A673 (cell line): ENCODE data around the gene PBX4. TPM values are rescaled to one million over a fixed set of nuclear protein-coding genes. Genes with fewer than 3 reads are reported as not detected.
A peak's percentile ranks its signal among the peaks of the same experiment; 100 is the strongest.

Source experiments
- BruUV-seq: library from RNA; stranded (reverse); fragments of 400-500 nt; replicated peaks from 2 replicates; lab custom pipeline; 2021; lab: Mats Ljungman, UMichigan
- CTCF ChIA-PET: fragments of 300-600 bp; sonication (Branson Sonifier 250); formaldehyde crosslinking; loops from one replicate; lab custom pipeline; 2022; ENCODE audit warnings: antibody characterized with exemption; lab: Charles Lee
- POLR2A ChIA-PET: fragments of 300-600 bp; sonication (Branson Sonifier 250); formaldehyde crosslinking; loops from one replicate; lab custom pipeline; 2022; ENCODE audit warnings: antibody characterized with exemption; ENCODE audit not compliant: low non-redundant PET; lab: Charles Lee
- DNase-seq: peaks from one replicate; pipeline ENCODE4 v3.0.0-alpha.2; 2015; ENCODE audit warnings: low spot score
- H3K27ac ChIP-seq: fragments of 200-600 bp; sonication (generic); 2 replicates; pipeline ENCODE4 v1.5.1; 2016; ENCODE audit warnings: mixed run types, low read depth, mild to moderate bottlenecking, mixed read lengths, antibody characterized with exemption, low read length; ENCODE audit not compliant: poor library complexity, severe bottlenecking
- H3K27me3 ChIP-seq: fragments of 200-600 bp; sonication (generic); replicated peaks from 2 replicates; pipeline ENCODE4 v1.6.1; 2017; ENCODE audit warnings: mixed run types, low read depth, mild to moderate bottlenecking, mixed read lengths, antibody characterized with exemption, low read length; ENCODE audit not compliant: insufficient read depth, poor library complexity
- H3K36me3 ChIP-seq: fragments of 200-600 bp; sonication (generic); 2 replicates; pipeline ENCODE4 v1.6.1; 2016; ENCODE audit warnings: mixed run types, mild to moderate bottlenecking, mixed read lengths, antibody characterized with exemption, low read length; ENCODE audit not compliant: insufficient read depth, poor library complexity, severe bottlenecking
- H3K4me1 ChIP-seq: fragments of 200-600 bp; sonication (generic); 2 replicates; pipeline ENCODE4 v1.6.1; 2017; ENCODE audit warnings: mixed run types, mild to moderate bottlenecking, mixed read lengths, antibody characterized with exemption, low read length; ENCODE audit not compliant: insufficient read depth, poor library complexity, severe bottlenecking
- H3K4me3 ChIP-seq: fragments of 200-600 bp; sonication (generic); 2 replicates; pipeline ENCODE4 v1.5.1; 2016; ENCODE audit warnings: low read depth, mixed run types, mild to moderate bottlenecking, mixed read lengths, low read length; ENCODE audit not compliant: poor library complexity, severe bottlenecking
- H3K9me3 ChIP-seq: fragments of 200-600 bp; sonication (generic); 2 replicates; pipeline ENCODE4 v1.6.1; 2016; ENCODE audit warnings: mixed run types, low read depth, mild to moderate bottlenecking, mixed read lengths, antibody characterized with exemption, low read length; ENCODE audit not compliant: poor library complexity, severe bottlenecking
- CTCF ChIP-seq: fragments of 300-800, 200-600 bp; sonication (generic); conservative IDR thresholded peaks from 2 replicates; pipeline ENCODE4 v1.5.1; 2017; ENCODE audit warnings: low read depth, mild to moderate bottlenecking, antibody characterized with exemption, low read length, moderate library complexity, mixed read lengths
- EZH2 ChIP-seq: fragments of 200-600 bp; sonication (generic); IDR thresholded peaks from 2 replicates; pipeline ENCODE4 v1.6.1; 2017; ENCODE audit warnings: borderline replicate concordance, low read depth, mild to moderate bottlenecking, mixed read lengths, antibody characterized with exemption, low read length; ENCODE audit not compliant: poor library complexity, severe bottlenecking
- intact Hi-C: fragments of 100-400 bp; cut with micrococcal nuclease; formaldehyde crosslinking; loops from one replicate; pipeline ENCODE4 v1.10.0; 2022; ENCODE audit not compliant: unreplicated experiment
- total RNA-seq: library from RNA; stranded (reverse); gene quantifications from 2 replicates; pipeline ENCODE4 v1.2.3, GENCODE V29; 2021

The PBX4 gene
- total RNA-seq, 1 experiment from 2014 or later: 3.1 TPM

- CTCF ChIA-PET: interaction anchor here (0.5 kb wide), 1 partner anchor 14 kb away, joined by 8 read pairs; no protein-coding TSS in a partner anchor
- TF ChIP-seq CTCF (no peak), EZH2 (no peak)
- Histone ChIP-seq H3K9me3 (no peaks in the 10 kb centered on the region), H3K4me1 (peaks cover 17% of the 10 kb centered on the region), H3K27me3 (no peaks in the 10 kb centered on the region), H3K4me3 (peak overlapping the region; percentile 80), H3K36me3 (no peaks in the 10 kb centered on the region), H3K27ac (peak overlapping the region; percentile 65)
- intact Hi-C loops: no loop called here
- POLR2A ChIA-PET: no interaction called here
- BruUV-seq: no TSS peak
- no peak for DNase-seq
These were observed 8.3 kb upstream of the PBX4 start for GRCh38 chr19:19626516-19627472.

GRCh38 chr19:19624032-19624570, 5.6 kb upstream of the PBX4 start:
- DNase-seq: no peak
- Histone ChIP-seq H3K27me3 (no peaks in the 10 kb centered on the region), H3K27ac (no peak overlapping the region), H3K36me3 (no peaks in the 10 kb centered on the region), H3K4me1 (peaks cover 21% of the 10 kb centered on the region), H3K9me3 (no peaks in the 10 kb centered on the region), H3K4me3 (no peak overlapping the region)
- TF ChIP-seq EZH2 (no peak), CTCF (no peak)
- intact Hi-C loops: no loop called here
- CTCF ChIA-PET: no interaction called here
- POLR2A ChIA-PET: no interaction called here
- BruUV-seq: no TSS peak

- Histone ChIP-seq H3K4me3 (no peak overlapping the region), H3K9me3 (no peaks in the 10 kb centered on the region), H3K36me3 (no peaks in the 10 kb centered on the region), H3K4me1 (peaks cover 18% of the 10 kb centered on the region), H3K27me3 (no peaks in the 10 kb centered on the region), H3K27ac (no peak overlapping the region)
- CTCF ChIA-PET: no interaction called here
- POLR2A ChIA-PET: no interaction called here
- no peak for DNase-seq
- TF ChIP-seq CTCF (no peak), EZH2 (no peak)
- no TSS peak for BruUV-seq
- intact Hi-C loops: no loop called here
These were observed 4.9 kb upstream of the PBX4 start for GRCh38 chr19:19623383-19623782.
